D341Med (cell line): ENCODE measurements around the gene EMP3.
"Not testable (repeated sequence)": the region's sequence is repeated elsewhere in the genome, so short reads cannot be mapped to it uniquely, and the experiment has no call there.

Experiments used
- DNase-seq: peaks from one replicate; pipeline ENCODE4 v3.0.0; 2012; ENCODE audit warnings: low spot score

The EMP3 gene, protein sequence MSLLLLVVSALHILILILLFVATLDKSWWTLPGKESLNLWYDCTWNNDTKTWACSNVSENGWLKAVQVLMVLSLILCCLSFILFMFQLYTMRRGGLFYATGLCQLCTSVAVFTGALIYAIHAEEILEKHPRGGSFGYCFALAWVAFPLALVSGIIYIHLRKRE

DNA sequence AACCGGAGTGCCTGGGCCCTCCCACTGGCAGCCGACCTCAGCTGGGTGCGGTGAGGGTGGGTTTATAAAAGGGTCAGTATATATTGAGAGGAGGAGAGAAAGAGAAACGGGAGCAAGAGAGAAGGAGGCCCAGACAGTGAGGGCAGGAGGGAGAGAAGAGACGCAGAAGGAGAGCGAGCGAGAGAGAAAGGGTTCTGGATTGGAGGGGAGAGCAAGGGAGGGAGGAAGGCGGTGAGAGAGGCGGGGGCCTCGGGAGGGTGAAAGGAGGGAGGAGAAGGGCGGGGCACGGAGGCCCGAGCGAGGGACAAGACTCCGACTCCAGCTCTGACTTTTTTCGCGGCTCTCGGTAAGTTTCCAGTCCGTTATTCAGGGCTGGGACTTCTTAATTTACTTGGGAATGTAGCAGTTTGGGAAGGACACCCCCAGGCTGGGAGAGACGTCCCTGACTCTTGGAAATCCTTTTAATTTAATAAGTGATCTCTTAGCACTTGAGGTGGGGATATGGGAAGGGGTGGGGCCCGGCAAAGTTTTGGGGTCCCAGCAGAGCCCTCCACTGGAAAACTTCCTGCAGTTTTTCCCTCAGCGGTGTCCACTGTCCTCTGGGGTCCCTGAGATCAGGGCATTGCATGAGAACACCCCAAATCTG, at the start of gene EMP3:
EMP3 (plus strand) TSS at position 288 of the 646 bp plus-strand sequence. CDS start 1,293 bp downstream, outside the sequence.
- no peak for DNase-seq

DNA sequence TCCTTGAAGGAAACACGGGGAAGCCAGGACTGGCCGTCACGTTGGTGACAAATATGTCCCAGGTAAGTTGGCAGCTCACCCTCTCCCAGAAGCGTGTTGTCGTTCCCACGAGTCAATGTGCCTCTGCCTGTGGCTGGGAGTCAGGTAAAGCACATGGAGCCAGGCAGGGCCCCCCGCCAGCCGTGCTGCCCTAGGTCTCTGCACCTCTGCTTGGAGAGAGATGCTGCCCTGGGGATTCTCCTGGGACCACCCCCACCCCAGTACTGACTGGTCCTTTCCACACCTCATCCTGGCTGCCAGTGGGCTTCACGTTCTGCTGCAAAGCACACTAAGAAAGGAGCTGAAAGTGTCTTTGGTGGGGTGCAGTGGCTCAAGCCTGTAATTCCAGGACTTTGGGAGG, 45.6 kb upstream of the EMP3 start:
- DNase-seq, result no peak

DNA sequence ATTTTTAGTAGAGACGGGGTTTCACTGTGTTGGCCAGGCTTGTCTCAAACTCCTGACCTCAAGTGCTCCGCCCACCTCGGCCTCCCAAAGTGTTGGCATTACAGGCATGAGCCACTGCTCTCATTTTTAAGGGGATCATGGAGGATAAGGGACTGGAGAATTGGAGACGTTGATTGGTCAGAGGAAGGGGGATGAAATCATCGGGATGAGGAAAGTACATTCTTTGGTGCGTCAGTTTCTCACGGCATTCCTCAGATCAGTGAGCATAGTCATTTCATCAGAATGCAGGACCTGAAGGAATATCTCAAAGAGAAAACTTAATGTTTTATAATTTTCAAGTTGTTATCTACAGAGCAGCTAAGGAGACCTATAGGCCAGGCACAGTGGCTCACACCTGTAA, 41.4 kb upstream of the EMP3 start:
- DNase-seq, result no peak

DNA sequence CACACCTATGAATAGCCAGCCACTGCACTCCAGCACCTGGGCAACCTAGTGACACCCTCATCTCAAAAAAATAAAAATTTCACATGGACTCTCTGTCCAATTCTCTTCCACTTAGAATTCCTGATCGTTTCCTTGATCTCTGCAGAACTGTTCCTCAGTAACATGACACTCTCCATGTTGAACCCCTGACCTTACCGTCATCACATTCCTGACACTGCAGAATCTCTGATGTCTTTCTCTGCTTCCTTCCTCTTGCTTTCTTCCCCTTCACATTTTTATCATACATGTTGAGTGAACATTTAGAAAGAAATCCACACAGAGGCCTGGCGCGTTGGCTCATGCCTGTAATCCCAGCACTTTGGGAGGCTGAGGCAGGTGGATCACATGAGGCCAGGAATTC, 40.5 kb upstream of the EMP3 start:
- DNase-seq, result no peak

DNA sequence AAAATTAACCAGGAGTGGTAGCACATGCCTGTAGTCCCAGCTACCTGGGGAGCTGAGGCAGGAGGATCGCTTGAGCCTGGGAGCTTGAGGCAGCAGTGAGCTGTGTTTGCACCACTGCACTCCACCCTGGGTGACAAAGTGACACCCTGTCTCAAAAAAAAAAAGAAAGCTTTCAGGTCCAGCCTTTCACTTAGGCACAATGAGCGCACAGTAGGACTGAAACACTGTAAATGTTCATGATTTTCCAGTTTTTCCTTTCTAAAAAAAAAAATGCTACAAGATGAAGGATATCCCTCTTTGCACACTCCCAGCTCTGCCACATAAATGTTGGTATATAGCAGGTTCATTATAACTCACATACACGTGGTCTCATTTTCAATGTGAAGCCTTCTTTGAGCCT, 37.6 kb upstream of the EMP3 start:
- DNase-seq, result no peak

DNA sequence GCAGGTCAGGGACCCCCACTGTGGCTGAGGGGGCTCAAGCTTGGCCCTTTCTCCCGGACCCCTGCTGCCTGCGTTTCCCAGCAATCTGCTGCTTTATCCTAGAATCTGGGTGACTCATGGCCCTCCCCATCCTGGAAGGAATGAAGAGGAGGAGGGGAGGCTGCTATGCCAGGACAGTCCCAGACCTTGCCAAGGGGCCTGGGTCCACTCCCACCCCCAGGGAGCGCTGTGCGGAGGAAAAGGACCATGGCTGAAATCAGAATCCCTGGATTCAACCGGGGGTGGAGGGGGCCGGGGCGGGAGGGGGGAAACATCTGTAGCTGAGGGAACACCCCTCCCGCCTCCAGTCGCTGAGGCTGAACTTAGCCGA, 35.0 kb upstream of the EMP3 start:
- DNase-seq, result no peak

DNA sequence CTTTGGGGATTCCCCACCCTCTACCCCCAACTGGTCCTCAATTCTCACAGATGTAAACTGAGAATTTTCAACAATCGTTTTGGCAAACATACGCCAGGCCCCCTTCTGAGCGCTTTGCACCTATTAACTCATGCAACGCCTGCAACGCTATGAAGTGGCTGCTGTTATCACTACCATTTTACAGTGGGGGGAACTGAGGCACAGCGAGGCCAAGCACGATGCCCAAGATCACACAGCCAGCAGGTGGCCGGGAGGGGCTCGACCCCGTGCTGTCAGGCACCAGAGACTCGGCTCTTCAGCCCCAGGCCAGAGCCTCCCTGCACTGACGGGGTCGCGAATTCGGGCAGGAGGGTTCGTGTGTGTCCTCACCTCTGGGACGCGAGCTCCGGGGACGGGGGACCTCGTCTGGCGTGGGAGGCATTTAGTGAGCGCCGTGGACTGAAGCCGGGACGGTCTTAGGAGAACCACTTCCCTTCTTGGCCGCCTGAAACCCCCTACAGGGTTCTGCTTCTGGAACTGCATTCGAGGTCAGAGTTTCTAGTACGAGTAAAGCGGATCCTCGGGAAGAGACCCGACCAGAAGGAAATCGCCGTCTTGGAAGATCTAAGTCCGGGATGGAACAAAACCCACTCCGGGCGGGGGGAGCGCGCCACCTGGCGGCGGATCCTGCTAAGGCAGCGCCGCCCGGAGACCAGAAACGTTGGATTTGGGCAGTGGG, 34.4 kb upstream of the EMP3 start:
- peak; percentile 89 for DNase-seq

GRCh38 chr19:48291489-48291815, 33.9 kb upstream of the EMP3 start:
- DNase-seq, result not testable (repeated sequence)

GRCh38 chr19:48292798-48293197, 32.6 kb upstream of the EMP3 start:
- no peak for DNase-seq

GRCh38 chr19:48295458-48295857, 29.9 kb upstream of the EMP3 start:
- no peak for DNase-seq

DNA sequence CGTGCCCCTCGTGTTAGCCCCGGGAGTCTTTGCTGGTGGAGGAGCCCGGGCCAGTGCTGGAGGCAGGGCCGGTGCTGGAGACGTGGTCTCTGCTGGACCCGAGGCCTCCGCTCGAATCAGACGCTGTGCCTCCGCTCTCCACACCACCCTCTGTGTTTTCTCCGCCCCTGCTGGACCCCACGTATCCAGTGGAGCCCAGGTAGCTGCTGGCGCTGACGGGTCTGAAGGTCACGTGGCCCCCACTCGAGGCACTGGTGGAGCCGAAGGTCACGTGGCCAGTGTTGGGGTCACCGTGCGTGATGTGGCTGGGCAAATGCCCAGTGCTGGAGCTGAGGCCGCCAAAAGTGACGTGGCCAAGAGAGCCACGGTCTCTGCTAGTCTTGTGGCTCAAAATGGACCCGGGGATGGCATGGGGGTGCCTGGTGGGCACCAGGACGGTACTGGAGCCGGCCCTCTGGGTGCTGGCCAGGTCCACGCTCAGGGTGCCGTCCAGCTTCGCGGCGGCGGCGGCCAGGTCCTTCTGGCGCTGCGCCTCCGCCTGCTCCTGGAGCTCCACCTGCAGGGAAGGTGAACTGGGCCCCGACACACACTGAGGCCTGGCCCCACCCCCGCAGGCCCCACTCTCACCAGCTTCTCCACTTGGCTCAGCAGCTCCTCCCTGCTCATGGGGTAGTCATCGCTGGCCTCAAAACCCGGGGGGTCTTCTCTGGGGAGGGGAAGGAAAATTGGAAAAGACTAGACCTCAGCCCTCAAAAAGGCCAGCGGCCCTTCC, 28.2 kb upstream of the EMP3 start:
- DNase-seq, result no peak

DNA sequence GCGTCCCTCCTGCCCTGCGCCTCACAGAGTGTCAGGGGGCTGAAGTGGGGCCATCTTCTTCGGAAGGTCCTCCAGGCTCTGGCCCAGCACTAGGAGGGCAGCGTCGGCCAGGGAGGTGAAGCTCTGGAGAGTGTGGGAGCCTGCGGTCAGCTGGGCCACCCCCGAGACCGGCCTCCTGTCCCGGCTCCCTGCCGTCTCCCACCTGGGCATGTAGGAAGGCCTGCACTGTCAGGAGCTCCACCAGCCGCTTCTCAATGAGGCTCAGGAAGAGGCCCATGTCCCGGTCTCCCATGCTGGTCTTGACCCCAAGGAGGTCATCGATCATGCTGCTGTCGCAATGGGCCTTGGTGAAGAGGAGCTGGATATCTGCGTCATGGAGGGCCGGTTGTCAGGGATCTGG, 27.4 kb upstream of the EMP3 start:
- no peak for DNase-seq

GRCh38 chr19:48301886-48302599, 23.3 kb upstream of the EMP3 start:
- DNase-seq, result no peak

GRCh38 chr19:48302600-48302959, 22.8 kb upstream of the EMP3 start:
- no peak for DNase-seq

DNA sequence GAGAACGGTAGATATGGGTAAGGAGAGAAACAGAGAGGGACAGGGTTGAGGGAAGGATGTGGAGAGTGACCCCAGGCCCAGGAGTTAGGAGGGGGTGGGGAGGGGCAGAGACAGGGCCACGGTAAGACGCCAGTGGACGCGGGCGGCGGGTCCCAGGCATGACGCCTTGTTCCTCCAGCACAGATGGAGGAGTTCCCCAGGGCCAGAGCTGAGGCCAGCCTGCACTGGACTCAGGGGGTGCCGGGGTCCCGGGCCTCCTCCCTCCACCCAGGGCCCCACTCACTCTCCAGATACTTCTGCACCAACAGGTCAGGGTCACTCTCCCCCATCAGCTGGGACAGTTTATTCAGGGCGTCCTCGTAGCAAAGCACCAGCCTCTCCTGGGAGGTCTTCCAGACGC, 22.0 kb upstream of the EMP3 start:
- DNase-seq, result no peak

- no peak for DNase-seq
Observed at GRCh38 chr19:48303866-48304265, 21.5 kb upstream of the EMP3 start.

DNA sequence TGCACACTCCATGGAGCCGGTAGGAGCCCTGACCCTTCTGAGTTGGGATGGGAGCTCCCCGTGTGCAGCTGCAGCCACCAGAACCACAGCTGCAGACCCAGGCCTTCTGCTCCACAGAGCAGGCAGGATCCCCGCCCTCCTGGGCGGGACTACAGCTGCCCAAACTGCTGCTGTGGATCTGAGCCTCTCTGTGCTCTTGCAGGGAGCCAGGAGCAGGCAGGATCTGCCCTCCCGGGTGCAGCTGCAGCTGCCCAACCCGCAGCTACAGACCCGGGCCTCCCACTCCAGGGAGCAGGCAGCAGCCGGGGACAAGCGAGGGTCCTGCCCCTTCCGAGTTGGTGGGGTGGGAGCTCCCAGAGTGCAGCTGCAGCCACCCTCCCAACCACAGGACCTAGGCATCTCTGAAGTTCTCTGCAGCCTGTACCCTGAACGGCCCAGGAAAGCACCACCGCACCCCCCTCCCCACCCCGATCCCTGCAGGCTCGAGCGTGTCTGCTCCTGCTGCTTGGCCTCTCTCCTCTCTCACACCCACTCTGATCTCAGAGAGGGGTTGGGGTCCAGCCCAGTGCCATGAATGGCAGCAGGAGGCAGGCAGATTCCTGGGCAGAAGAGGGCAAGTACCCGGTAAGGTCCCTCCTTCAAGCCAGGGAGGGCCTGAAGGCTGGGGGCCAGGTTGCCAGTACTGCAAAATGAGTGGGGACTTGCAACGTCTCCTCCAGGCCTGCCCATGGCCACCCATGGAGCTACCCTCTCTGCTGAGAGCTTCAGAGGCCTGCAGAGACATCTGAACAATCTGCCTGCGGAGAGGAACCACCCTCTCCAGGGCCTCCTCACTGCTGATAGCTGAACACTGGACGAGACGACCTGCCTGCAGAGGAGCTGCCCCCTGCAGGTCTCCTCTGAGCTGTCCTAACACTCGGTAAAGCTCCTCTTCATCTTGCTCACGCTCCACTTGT, 16.4 kb upstream of the EMP3 start:
- DNase-seq, result no peak

DNA sequence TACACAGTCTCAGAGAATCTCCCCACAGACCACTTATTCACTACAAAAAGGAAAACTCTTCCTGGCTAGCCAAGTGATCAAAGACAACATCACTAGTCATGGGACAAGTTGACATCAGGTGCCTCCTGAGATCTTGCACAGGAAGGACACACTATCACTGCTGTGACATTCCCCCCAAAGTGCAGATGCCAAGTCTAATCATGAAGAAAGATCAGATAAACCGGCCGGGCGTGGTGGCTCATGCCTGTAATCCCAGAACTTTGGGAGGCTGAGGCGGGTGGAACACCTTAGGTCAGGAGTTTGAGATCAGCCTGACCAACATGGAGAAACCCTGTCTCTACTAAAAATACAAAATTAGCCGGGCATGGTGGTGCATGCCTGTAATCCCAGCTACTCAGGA, 15.6 kb upstream of the EMP3 start:
- DNase-seq, result not testable (repeated sequence)

- no peak for DNase-seq
Observed at GRCh38 chr19:48310227-48310626, 15.1 kb upstream of the EMP3 start.

DNA sequence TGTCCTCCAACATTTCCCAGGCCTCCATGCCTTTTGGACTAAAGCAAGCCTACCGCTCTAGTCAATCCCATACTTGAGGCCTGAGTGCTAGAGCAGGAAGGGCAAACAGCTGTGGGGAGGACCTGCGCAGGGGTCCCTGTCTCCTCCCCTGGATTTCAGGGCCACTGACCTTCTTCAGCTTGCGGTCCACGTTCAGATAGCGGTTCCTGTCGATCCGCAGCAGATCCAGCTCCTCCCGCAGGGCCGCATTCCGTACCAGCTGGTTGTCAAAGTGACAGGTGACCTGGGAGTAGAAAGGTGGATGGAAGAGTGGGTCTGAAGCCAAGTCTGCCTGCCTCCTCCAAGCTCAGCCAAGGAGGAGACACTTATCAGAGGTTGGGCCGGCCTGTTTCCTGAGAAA, 14.0 kb upstream of the EMP3 start:
- DNase-seq, result no peak

DNA sequence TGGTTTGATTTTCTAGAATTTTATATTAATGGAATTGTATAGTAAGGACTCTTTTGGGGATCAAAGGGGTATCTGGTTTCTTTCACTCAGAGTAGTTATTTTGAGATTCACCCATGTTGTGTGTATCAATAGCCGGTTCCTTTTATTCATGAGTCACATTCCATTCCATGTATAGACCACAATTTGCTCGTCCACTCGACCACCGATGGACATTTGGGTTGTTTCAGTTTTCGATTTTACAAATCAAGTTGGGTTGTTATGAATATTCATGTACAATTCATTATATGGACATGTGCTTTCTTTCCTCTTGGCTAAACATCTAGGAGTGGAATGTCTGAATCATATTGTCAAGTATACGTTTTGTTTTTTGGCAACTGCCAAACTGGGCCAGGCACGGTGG, 9.6 kb upstream of the EMP3 start:
- no peak for DNase-seq

DNA sequence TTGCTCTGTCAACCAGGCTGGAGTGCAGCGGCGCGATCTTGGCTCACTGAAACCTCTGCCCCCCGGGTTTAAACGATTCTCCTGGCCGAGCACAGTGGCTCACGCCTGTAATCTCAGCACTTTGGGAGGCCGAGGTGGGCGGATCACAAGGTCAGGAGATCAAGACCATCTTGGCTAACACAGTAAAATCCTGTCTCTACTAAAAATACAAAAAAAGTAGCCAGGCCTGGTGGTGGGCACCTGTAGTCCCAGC, 7.7 kb upstream of the EMP3 start:
- not testable (repeated sequence) for DNase-seq
